ENCODE results near the gene MCTS1. TPM values are rescaled to one million over a fixed set of nuclear protein-coding genes. Genes with fewer than 3 reads are reported as not detected.
A peak's percentile ranks its signal among the peaks of the same experiment; 100 is the strongest.
"Not testable (repeated sequence)": the region's sequence is repeated elsewhere in the genome, so short reads cannot be mapped to it uniquely, and the experiment has no call there.

The MCTS1 gene
- total and polyA plus RNA-seq, 4 donors, result 41.4 to 57.6 (median 53.1) TPM

DNA sequence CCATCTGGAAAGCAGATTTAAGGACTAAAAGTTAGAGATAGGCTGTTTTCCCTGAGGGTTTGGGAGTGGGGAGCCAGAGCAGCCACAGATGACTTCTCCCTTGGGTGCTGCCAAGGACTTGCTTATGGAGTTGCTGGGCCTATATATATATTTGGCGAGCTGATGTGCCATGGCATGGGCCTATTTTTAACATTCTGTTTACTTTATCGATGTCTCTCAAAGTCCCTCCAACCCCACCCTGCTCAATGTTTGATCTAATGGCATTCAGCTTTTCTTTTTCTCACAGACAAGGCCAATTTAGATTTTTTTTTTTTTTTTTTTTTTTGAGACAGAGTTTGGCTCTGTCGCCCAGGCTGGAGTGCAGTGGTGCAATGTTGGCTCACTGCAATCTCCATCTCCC, 37.1 kb upstream of the MCTS1 start:
- H3K9me3 ChIP-seq (ENCODE audit: control insufficient read depth, insufficient read depth, low read length), result no peaks in the 10 kb centered on the region
- H3K4me3 ChIP-seq (ENCODE audit: low read depth, low read length), result no peak overlapping the region
- no CpG with 5 or more reads among the region's 3 CpGs for WGBS (ENCODE audit: insufficient coverage)

DNA sequence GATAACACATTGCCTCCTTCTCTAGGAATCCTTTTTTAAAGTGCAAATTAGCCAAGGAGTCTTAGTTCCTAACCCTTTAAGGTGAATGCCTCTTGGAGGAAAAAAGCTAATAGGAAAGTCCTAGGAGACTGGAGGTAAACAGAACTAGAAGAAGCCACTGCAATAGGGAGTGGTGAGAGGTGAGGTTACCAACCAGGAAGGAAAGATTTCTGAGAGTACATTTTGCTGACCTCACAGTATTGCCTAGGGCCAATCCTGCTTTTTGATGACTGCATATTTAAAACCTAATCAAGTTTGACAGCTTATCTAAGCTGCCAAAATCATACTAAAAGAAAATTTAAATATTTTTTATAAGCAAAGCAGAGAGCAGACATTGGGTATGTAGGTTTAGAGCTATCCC, 35.9 kb upstream of the MCTS1 start:
- H3K36me3 ChIP-seq (ENCODE audit: control insufficient read depth, insufficient read depth, low read length), result no peaks in the 10 kb centered on the region

More for the DNA sequence above, 37.1 kb upstream of the MCTS1 start:
- Histone ChIP-seq H3K27me3 (ENCODE audit: control insufficient read depth, insufficient read depth, low read length) (no peaks in the 10 kb centered on the region), H3K4me1 (ENCODE audit: control insufficient read depth, insufficient read depth, low read length) (no peaks in the 10 kb centered on the region), H3K36me3 (ENCODE audit: control insufficient read depth, insufficient read depth, low read length) (no peaks in the 10 kb centered on the region), H3K27ac (ENCODE audit: low read depth, low read length) (no peak overlapping the region)
- DNase-seq (ENCODE audit: low read depth in 4 of 6, low spot score in 6 of 6), result no peak

DNA sequence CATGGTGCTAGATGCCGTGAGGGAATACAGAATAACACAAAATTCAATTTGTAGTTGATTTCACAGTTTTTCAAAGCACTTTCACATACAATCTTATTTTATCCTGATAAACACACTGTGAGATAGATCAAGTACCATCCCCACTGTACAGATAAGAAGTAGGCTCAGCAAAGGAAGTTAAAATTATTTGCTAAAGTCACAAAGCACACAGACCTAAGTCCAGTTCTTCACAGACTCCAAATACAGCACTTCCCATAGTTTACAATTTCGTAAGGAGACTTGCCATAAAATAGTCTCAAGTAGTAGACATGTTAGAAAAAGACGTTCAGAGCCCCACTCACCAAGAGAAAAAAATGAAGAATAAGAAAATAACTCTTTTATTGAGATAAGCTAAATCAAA, 35.3 kb upstream of the MCTS1 start:
- no peaks in the 10 kb centered on the region for H3K36me3 ChIP-seq (ENCODE audit: control insufficient read depth, insufficient read depth, low read length)
- no peak for DNase-seq (ENCODE audit: low read depth in 4 of 6, low spot score in 6 of 6)
- no peaks in the 10 kb centered on the region for H3K9me3 ChIP-seq (ENCODE audit: control insufficient read depth, insufficient read depth, low read length)
- H3K4me1 ChIP-seq (ENCODE audit: control insufficient read depth, insufficient read depth, low read length), result no peaks in the 10 kb centered on the region
- H3K27ac ChIP-seq (ENCODE audit: low read depth, low read length), result no peak overlapping the region
- 100% methylated on average over 1 of the region's 3 CpGs for WGBS (ENCODE audit: insufficient coverage)
- H3K4me3 ChIP-seq (ENCODE audit: low read depth, low read length), result no peak overlapping the region
- H3K27me3 ChIP-seq (ENCODE audit: control insufficient read depth, insufficient read depth, low read length), result no peaks in the 10 kb centered on the region

More for the DNA sequence above, 35.9 kb upstream of the MCTS1 start:
- no peak for DNase-seq (ENCODE audit: low read depth in 4 of 6, low spot score in 6 of 6)
- no peak overlapping the region for H3K27ac ChIP-seq (ENCODE audit: low read depth, low read length)
- H3K9me3 ChIP-seq (ENCODE audit: control insufficient read depth, insufficient read depth, low read length), result no peaks in the 10 kb centered on the region
- H3K27me3 ChIP-seq (ENCODE audit: control insufficient read depth, insufficient read depth, low read length), result no peaks in the 10 kb centered on the region
- no peak overlapping the region for H3K4me3 ChIP-seq (ENCODE audit: low read depth, low read length)
- no peaks in the 10 kb centered on the region for H3K4me1 ChIP-seq (ENCODE audit: control insufficient read depth, insufficient read depth, low read length)

DNA sequence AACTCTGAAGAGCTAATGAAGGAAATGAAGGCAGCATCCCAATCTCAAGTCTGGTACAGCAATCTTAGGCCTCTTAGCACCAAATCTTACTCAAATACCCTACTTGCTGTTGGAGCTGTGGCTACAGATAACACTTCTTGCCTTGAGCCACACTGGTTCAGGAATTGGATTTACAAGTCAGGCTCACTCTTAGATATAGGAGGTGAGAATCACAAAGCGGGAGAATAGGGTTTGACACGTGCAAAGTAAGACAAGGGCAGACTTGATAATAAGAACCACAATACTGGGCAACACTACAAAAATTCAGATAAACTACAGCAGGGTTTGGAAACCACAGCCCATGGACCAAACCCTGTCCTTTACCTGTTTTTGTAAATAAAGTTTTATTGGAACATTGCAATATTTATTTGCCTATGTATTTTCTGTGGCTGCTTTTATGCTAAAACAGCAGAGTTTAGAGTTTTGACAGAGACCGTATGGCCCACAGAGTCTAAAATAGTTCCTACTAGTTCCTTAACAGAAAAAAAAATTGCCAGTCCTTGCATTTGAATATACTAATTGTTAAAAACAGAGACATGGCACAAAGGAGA, 33.8 kb upstream of the MCTS1 start:
- no peaks in the 10 kb centered on the region for H3K4me1 ChIP-seq (ENCODE audit: control insufficient read depth, insufficient read depth, low read length)
- DNase-seq (ENCODE audit: low read depth in 4 of 6, low spot score in 6 of 6), result no peak

DNA sequence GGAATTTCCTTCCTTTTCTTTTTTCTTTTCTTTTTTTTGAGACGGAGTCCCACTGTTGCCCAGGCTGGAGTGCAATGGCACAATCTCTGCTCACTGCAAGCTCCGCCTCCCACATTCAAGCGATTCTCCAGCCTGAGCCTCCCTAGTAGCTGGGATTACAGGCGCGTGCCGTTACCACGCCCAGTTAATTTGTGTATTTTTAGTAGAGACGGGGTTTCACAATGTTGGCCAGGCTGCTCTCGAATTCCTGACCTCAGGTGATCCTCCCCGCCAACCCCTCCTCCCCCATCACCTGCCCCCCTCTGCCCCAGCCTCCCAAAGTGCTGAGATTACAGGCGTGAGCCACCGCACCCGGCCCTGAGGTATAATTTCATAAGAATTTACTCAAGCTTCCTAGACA, 30.1 kb upstream of the MCTS1 start:
- 61% methylated on average over 3 of the region's 13 CpGs for WGBS (ENCODE audit: insufficient coverage)
- DNase-seq (ENCODE audit: low read depth in 4 of 6, low spot score in 6 of 6); H3K4me3 ChIP-seq (ENCODE audit: low read depth, low read length); H3K9me3 ChIP-seq (ENCODE audit: control insufficient read depth, insufficient read depth, low read length); H3K36me3 ChIP-seq (ENCODE audit: control insufficient read depth, insufficient read depth, low read length); H3K4me1 ChIP-seq (ENCODE audit: control insufficient read depth, insufficient read depth, low read length); H3K27ac ChIP-seq (ENCODE audit: low read depth, low read length); H3K27me3 ChIP-seq (ENCODE audit: control insufficient read depth, insufficient read depth, low read length): not testable (repeated sequence)

More for the DNA sequence above, 33.8 kb upstream of the MCTS1 start:
- Histone ChIP-seq H3K27ac (ENCODE audit: low read depth, low read length) (no peak overlapping the region), H3K4me3 (ENCODE audit: low read depth, low read length) (no peak overlapping the region), H3K27me3 (ENCODE audit: control insufficient read depth, insufficient read depth, low read length) (no peaks in the 10 kb centered on the region), H3K36me3 (ENCODE audit: control insufficient read depth, insufficient read depth, low read length) (no peaks in the 10 kb centered on the region), H3K9me3 (ENCODE audit: control insufficient read depth, insufficient read depth, low read length) (no peaks in the 10 kb centered on the region)
- WGBS (ENCODE audit: insufficient coverage), result no CpG with 5 or more reads among the region's 3 CpGs

DNA sequence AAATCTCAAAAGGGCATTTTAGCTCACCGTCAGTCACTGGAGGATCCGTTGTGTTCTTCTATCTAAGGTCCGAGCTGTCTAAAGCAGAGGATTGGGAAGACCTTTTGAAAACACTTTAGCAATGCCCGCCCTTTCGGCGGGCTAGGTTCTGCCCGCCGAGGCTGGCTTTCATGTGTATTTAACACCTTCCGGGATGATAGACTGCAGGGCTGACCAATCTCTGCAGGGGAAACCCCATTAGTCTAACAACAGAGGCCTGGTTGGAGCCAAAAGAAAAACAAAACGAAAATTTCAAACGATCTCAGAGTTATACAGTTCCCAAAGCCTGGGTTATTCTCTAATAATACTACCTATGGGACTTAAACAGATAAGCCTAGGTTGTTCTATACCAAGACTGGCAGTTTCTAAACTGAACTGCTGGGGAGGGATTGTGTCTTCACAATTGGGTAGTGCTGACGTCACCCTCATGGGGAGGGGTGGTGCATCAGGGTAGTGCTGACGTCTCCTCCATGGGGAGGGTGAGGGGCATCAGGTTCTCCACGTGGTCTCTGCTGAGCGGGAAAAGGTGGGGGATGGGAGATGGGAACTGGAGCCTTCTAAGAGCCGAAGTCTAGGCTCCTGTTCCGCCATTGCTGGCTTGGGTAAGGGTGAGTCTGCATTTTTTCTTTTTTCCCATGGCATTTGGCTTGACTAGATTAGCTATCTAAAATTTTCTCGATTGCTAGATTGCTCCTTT, 28.4 kb upstream of the MCTS1 start:
- no peaks in the 10 kb centered on the region for H3K27me3 ChIP-seq (ENCODE audit: control insufficient read depth, insufficient read depth, low read length)
- H3K27ac ChIP-seq (ENCODE audit: low read depth, low read length), result no peak overlapping the region
- no peaks in the 10 kb centered on the region for H3K4me1 ChIP-seq (ENCODE audit: control insufficient read depth, insufficient read depth, low read length)
- H3K4me3 ChIP-seq (ENCODE audit: low read depth, low read length), result no peak overlapping the region
- no peaks in the 10 kb centered on the region for H3K9me3 ChIP-seq (ENCODE audit: control insufficient read depth, insufficient read depth, low read length)
- no peak for DNase-seq (ENCODE audit: low read depth in 4 of 6, low spot score in 6 of 6)
- WGBS (ENCODE audit: insufficient coverage), result 74% methylated on average over 14 of the region's 18 CpGs
- H3K36me3 ChIP-seq (ENCODE audit: control insufficient read depth, insufficient read depth, low read length), result no peaks in the 10 kb centered on the region

DNA sequence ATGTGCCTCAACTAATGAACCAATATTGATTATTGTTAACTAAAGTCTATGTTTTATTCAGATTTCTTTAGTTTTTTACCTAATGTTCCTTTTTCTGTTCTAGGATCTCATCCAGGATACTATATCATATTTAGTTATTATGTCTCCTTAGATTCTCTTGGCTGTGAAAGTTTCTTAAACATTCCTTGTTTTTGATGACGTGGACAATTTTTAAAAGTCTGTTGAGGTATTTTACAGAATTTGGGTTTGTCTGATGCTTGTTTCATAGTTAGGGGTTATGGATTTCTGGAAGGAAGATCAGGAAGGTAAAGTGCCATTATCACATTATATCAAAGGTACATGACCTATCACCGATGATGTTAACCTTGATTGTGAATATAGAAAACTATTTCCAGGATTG, 18.2 kb upstream of the MCTS1 start:
- Histone ChIP-seq H3K36me3 (ENCODE audit: control insufficient read depth, insufficient read depth, low read length) (no peaks in the 10 kb centered on the region), H3K27me3 (ENCODE audit: control insufficient read depth, insufficient read depth, low read length) (no peaks in the 10 kb centered on the region), H3K9me3 (ENCODE audit: control insufficient read depth, insufficient read depth, low read length) (no peaks in the 10 kb centered on the region), H3K4me1 (ENCODE audit: control insufficient read depth, insufficient read depth, low read length) (no peaks in the 10 kb centered on the region), H3K27ac (ENCODE audit: low read depth, low read length) (no peak overlapping the region), H3K4me3 (ENCODE audit: low read depth, low read length) (no peak overlapping the region)
- DNase-seq (ENCODE audit: low read depth in 4 of 6, low spot score in 6 of 6), result no peak
- WGBS (ENCODE audit: insufficient coverage), result no CpG with 5 or more reads among the region's 2 CpGs

DNA sequence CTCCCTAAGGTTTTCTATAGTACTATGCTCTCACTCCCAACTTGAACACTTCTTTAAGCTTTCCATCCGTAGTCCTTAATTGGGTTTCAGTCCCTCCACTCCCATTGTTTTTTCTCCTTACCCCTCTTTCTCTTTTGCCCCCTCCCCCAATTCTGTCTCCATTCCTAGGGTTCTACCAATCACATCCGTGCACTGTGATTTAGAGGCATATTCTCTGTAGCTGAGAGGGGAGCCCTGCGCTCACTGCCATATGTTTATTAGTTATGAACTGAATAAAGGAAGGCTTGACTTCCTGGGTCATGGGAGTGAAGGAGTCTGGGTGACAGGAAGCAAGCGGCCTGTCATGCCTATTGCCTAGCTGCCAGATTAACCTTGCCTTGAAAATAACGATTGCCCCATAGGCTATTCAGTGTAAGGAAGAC, 471 bp downstream of the MCTS1 start:
- WGBS (ENCODE audit: insufficient coverage), result 21% methylated on average over 3 of the region's 5 CpGs
- Histone ChIP-seq H3K9me3 (ENCODE audit: control insufficient read depth, insufficient read depth, low read length) (no peaks in the 10 kb centered on the region), H3K4me1 (ENCODE audit: control insufficient read depth, insufficient read depth, low read length) (no peaks in the 10 kb centered on the region), H3K4me3 (ENCODE audit: low read depth, low read length) (peak overlapping the region; percentile 73), H3K36me3 (ENCODE audit: control insufficient read depth, insufficient read depth, low read length) (no peaks in the 10 kb centered on the region), H3K27me3 (ENCODE audit: control insufficient read depth, insufficient read depth, low read length) (no peaks in the 10 kb centered on the region), H3K27ac (ENCODE audit: low read depth, low read length) (peak overlapping the region; percentile 83)
- peak; percentile 10 to 88 (median 25) for DNase-seq (ENCODE audit: low read depth in 4 of 6, low spot score in 6 of 6)

DNA sequence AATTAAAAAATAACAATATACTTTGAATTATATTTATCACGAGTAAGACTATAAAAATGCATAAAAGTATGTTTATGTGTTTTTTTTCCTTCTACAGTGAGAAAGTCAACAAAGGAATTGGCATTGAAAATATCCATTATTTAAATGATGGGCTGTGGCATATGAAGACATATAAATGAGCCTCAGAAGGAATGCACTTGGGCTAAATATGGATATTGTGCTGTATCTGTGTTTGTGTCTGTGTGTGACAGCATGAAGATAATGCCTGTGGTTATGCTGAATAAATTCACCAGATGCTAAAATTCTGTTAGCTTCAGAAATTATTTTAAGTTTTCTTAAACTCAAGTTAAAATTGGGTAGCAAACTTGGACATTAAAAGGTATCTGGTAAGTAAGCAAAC, 8.2 kb downstream of the MCTS1 start:
- no peaks in the 10 kb centered on the region for H3K9me3 ChIP-seq (ENCODE audit: control insufficient read depth, insufficient read depth, low read length)
- no peaks in the 10 kb centered on the region for H3K27me3 ChIP-seq (ENCODE audit: control insufficient read depth, insufficient read depth, low read length)
- no peak overlapping the region for H3K27ac ChIP-seq (ENCODE audit: low read depth, low read length)
- WGBS (ENCODE audit: insufficient coverage), result no CpG with 5 or more reads among the region's 1 CpG
- H3K36me3 ChIP-seq (ENCODE audit: control insufficient read depth, insufficient read depth, low read length), result no peaks in the 10 kb centered on the region
- no peak overlapping the region for H3K4me3 ChIP-seq (ENCODE audit: low read depth, low read length)
- no peaks in the 10 kb centered on the region for H3K4me1 ChIP-seq (ENCODE audit: control insufficient read depth, insufficient read depth, low read length)
- DNase-seq (ENCODE audit: low read depth in 4 of 6, low spot score in 6 of 6), result no peak

DNA sequence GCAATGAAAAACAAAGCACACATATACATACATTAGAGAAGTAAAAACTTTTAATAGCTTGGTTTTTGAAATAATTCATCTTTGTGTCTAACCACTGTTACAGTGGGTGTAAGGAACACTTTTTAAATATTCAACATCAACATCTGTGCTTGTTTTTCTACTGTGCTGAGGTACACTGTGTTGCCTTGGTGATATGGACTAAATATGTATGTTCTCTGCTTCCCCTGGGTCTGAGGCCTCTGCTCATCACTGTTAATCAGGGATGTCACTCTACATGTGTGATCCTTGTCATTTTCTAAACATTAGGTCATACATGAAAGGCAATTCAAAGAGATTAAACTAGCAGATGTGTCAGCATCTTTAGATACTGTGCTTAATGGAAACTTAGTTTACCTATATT, 10.9 kb downstream of the MCTS1 start:
- H3K27ac ChIP-seq (ENCODE audit: low read depth, low read length), result no peak overlapping the region

More for the DNA sequence above, 10.9 kb downstream of the MCTS1 start:
- H3K4me3 ChIP-seq (ENCODE audit: low read depth, low read length), result no peak overlapping the region
- no peaks in the 10 kb centered on the region for H3K27me3 ChIP-seq (ENCODE audit: control insufficient read depth, insufficient read depth, low read length)
- DNase-seq (ENCODE audit: low read depth in 4 of 6, low spot score in 6 of 6), result no peak
- no peaks in the 10 kb centered on the region for H3K4me1 ChIP-seq (ENCODE audit: control insufficient read depth, insufficient read depth, low read length)
- H3K9me3 ChIP-seq (ENCODE audit: control insufficient read depth, insufficient read depth, low read length), result no peaks in the 10 kb centered on the region
- no peaks in the 10 kb centered on the region for H3K36me3 ChIP-seq (ENCODE audit: control insufficient read depth, insufficient read depth, low read length)
